Adrenal gland (tissue), 5 donors: ENCODE results near the gene ALG1L2.
"Not testable (repeated sequence)": the region's sequence is repeated elsewhere in the genome, so short reads cannot be mapped to it uniquely, and the experiment has no call there.

Source experiments
- CTCF ChIP-seq, 6 experiments: fragments of 450-650 bp in 4 of 6; fragments of 200-600 bp in 2 of 6; sonication (generic) in 1 of 6; IDR thresholded peaks; 1 replicate in 5 of 6; 2 replicates in 1 of 6; pipeline versions ENCODE4 v1.5.1 to v1.8.0; 2016 to 2021; ENCODE audit warnings: antibody characterized with exemption in 6 of 6, mild to moderate bottlenecking in 2 of 6, moderate library complexity in 1 of 6
- POLR2A ChIP-seq, 2 donors: fragments of 450-650 bp; IDR thresholded peaks; one replicate each; pipeline ENCODE4 v1.6.1; 2017; ENCODE audit warnings: antibody characterized with exemption in 2 of 2, mild to moderate bottlenecking in 2 of 2, moderate library complexity in 1 of 2
- donor health status: DM: no; HTN: no; CAD: no.

- TF ChIP-seq CTCF, POLR2A (IDR thresholded peaks at IDR 0.05): not testable (repeated sequence)
Observed at GRCh38 chr3:130138992-130139391, 57.4 kb downstream of the ALG1L2 start.
